ENCODE measurements around the gene MYORG. TPM values are rescaled to one million over a fixed set of nuclear protein-coding genes. Genes with fewer than 3 reads are reported as not detected.

The MYORG gene
- total RNA-seq, 1 experiment from 2014 or later: 2.4 TPM

- no peak for DNase-seq (ENCODE audit: unreplicated experiment)
- Mint-ChIP-seq H3K36me3 (ENCODE audit: insufficient read depth, unreplicated experiment) (no peaks in the 10 kb centered on the region), H3K27me3 (ENCODE audit: insufficient read depth, unreplicated experiment) (no peaks in the 10 kb centered on the region), H3K9me3 (ENCODE audit: unreplicated experiment) (no peaks in the 10 kb centered on the region), H3K4me3 (ENCODE audit: unreplicated experiment) (peak overlapping the region; percentile 72), H3K27ac (ENCODE audit: low read depth, unreplicated experiment) (no peak overlapping the region), H3K4me1 (ENCODE audit: insufficient read depth, unreplicated experiment) (peaks cover 35% of the 10 kb centered on the region)
- ChIA-PET POLR2A (interaction anchor here (0.7 to 5.6 kb wide), 12 partner anchors 12 to 694 kb away, joined by 3 to 77 read pairs (median 4); partner anchors contain the start of genes NUDT2, SIGMAR1, UBAP1 and UBAP2), CTCF (interaction anchor here (0.6 to 9.3 kb wide), 14 partner anchors 19 to 256 kb away, joined by 3 to 198 read pairs (median 4); partner anchors contain the start of gene RPP25L)
- intact Hi-C loops (cut with micrococcal nuclease): loop anchor here (1.0 to 5.0 kb wide), 4 partner anchors 45 to 565 kb away; no protein-coding TSS in a partner anchor
- BruUV-seq (replicated peaks): no TSS peak
- TF ChIP-seq, protein P1, sequence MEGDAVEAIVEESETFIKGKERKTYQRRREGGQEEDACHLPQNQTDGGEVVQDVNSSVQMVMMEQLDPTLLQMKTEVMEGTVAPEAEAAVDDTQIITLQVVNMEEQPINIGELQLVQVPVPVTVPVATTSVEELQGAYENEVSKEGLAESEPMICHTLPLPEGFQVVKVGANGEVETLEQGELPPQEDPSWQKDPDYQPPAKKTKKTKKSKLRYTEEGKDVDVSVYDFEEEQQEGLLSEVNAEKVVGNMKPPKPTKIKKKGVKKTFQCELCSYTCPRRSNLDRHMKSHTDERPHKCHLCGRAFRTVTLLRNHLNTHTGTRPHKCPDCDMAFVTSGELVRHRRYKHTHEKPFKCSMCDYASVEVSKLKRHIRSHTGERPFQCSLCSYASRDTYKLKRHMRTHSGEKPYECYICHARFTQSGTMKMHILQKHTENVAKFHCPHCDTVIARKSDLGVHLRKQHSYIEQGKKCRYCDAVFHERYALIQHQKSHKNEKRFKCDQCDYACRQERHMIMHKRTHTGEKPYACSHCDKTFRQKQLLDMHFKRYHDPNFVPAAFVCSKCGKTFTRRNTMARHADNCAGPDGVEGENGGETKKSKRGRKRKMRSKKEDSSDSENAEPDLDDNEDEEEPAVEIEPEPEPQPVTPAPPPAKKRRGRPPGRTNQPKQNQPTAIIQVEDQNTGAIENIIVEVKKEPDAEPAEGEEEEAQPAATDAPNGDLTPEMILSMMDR (IDR thresholded peaks at IDR 0.05; ENCODE audit: unreplicated experiment): no peak
These were observed 677 bp upstream of the MYORG start for GRCh38 chr9:34377404-34377746.

- Mint-ChIP-seq H3K27me3 (ENCODE audit: insufficient read depth, unreplicated experiment) (no peaks in the 10 kb centered on the region), H3K36me3 (ENCODE audit: insufficient read depth, unreplicated experiment) (no peaks in the 10 kb centered on the region), H3K4me1 (ENCODE audit: insufficient read depth, unreplicated experiment) (peaks cover 35% of the 10 kb centered on the region), H3K9me3 (ENCODE audit: unreplicated experiment) (no peaks in the 10 kb centered on the region), H3K27ac (ENCODE audit: low read depth, unreplicated experiment) (peak overlapping the region; percentile 68), H3K4me3 (ENCODE audit: unreplicated experiment) (peak overlapping the region; percentile 72)
- DNase-seq (ENCODE audit: unreplicated experiment): peak; percentile 61
- ChIA-PET POLR2A (interaction anchor here (0.5 to 5.6 kb wide), 7 partner anchors 15 to 235 kb away, joined by 3 to 77 read pairs (median 3); partner anchors contain the start of gene NUDT2), CTCF (interaction anchor here (0.6 to 9.3 kb wide), 13 partner anchors 9 to 338 kb away, joined by 3 to 198 read pairs (median 3); no protein-coding TSS in a partner anchor)
- TSS peak; percentile 57 for BruUV-seq (replicated peaks)
- intact Hi-C loops (cut with micrococcal nuclease): loop anchor here (5.0 kb wide), 2 partner anchors 364 to 564 kb away; no protein-coding TSS in a partner anchor
- TF ChIP-seq, protein P1 (IDR thresholded peaks at IDR 0.05; ENCODE audit: unreplicated experiment): no peak
These were observed 650 bp downstream of the MYORG start for GRCh38 chr9:34375901-34376595.

DNA sequence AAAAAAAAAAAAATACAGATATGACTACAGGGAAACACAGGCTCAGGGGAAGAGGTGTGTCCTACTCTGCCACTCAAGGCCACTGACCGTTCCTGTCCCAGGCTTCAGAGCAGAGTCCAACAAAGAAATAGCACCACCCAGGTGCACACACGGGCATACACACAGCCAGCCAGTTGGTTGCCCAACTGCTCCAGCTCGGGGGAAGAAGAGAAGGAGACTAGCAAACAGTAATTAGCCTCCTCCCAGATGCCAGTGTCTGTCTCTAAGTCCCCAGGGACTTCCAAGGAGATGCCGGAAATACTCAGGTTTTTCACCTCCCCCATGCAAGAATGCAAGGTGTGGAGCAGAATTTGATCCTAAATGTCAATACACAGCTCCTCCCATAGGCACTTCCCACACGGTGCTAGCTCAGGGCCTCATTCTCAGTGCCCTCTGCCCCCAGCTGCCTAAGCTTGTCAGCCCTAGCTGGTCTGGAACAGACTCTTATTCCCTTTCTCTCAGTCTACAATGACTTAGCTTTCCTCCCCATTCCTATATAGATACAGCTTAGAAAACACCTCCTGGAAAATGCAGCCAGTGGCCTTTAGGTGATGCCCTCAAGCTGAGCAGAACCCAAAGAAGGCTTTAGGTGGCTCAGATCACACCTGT, 1.7 kb downstream of the MYORG start:
- Mint-ChIP-seq H3K27ac (ENCODE audit: low read depth, unreplicated experiment) (peak overlapping the region; percentile 68), H3K9me3 (ENCODE audit: unreplicated experiment) (no peaks in the 10 kb centered on the region), H3K27me3 (ENCODE audit: insufficient read depth, unreplicated experiment) (no peaks in the 10 kb centered on the region), H3K4me1 (ENCODE audit: insufficient read depth, unreplicated experiment) (peaks cover 35% of the 10 kb centered on the region), H3K4me3 (ENCODE audit: unreplicated experiment) (peak overlapping the region; percentile 72), H3K36me3 (ENCODE audit: insufficient read depth, unreplicated experiment) (no peaks in the 10 kb centered on the region)
- TF ChIP-seq, protein P1 (IDR thresholded peaks at IDR 0.05; ENCODE audit: unreplicated experiment): no peak
- POLR2A ChIA-PET: interaction anchor here (0.6 to 5.6 kb wide), 5 partner anchors 10 to 47 kb away, joined by 3 to 77 read pairs (median 5); partner anchors contain the start of gene NUDT2
- BruUV-seq (replicated peaks): no TSS peak
- CTCF ChIA-PET: interaction anchor here (0.6 to 9.3 kb wide), 11 partner anchors 11 to 403 kb away, joined by 3 to 198 read pairs (median 3); no protein-coding TSS in a partner anchor
- peak; percentile 34 for DNase-seq (ENCODE audit: unreplicated experiment)
- intact Hi-C loops (cut with micrococcal nuclease): loop anchor here (5.0 kb wide), 2 partner anchors 363 to 563 kb away; no protein-coding TSS in a partner anchor

- CTCF ChIA-PET: interaction anchor here (0.7 to 9.3 kb wide), 3 partner anchors 40 to 121 kb away, joined by 4 to 198 read pairs (median 9); no protein-coding TSS in a partner anchor
- no peaks in the 10 kb centered on the region for H3K36me3 Mint-ChIP-seq (ENCODE audit: insufficient read depth, unreplicated experiment)
- H3K4me1 Mint-ChIP-seq (ENCODE audit: insufficient read depth, unreplicated experiment): peaks cover 31% of the 10 kb centered on the region
- BruUV-seq (replicated peaks): no TSS peak
- H3K27ac Mint-ChIP-seq (ENCODE audit: low read depth, unreplicated experiment): no peak overlapping the region
- TF ChIP-seq, protein P1 (IDR thresholded peaks at IDR 0.05; ENCODE audit: unreplicated experiment): no peak
- H3K4me3 Mint-ChIP-seq (ENCODE audit: unreplicated experiment): no peak overlapping the region
- DNase-seq (ENCODE audit: unreplicated experiment): no peak
- no peaks in the 10 kb centered on the region for H3K27me3 Mint-ChIP-seq (ENCODE audit: insufficient read depth, unreplicated experiment)
- POLR2A ChIA-PET: interaction anchor here (1.1 to 5.6 kb wide), 3 partner anchors 9 to 44 kb away, joined by 3 to 77 read pairs (median 11); partner anchors contain the start of gene NUDT2
- H3K9me3 Mint-ChIP-seq (ENCODE audit: unreplicated experiment): no peaks in the 10 kb centered on the region
- intact Hi-C loops (cut with micrococcal nuclease): no loop called here
These were observed 2.4 kb downstream of the MYORG start for GRCh38 chr9:34374339-34374738.

Measured in MCF 10A (cell line).